ENCODE data around the gene FBXO8. TPM values are rescaled to one million over a fixed set of nuclear protein-coding genes. Genes with fewer than 3 reads are reported as not detected.

Gene FBXO8
- total RNA-seq, 1 experiment from 2014 or later = 11.7 TPM

GRCh38 chr4:174199735-174200134 lies 83.7 kb downstream of the FBXO8 start:
- no peaks in the 10 kb centered on the region for H3K36me3 ChIP-seq (ENCODE audit: insufficient read depth, low read length, poor library complexity, severe bottlenecking)
- peaks cover 5% of the 10 kb centered on the region for H3K9me3 ChIP-seq (ENCODE audit: low read depth, low read length, poor library complexity, severe bottlenecking)
- CTCF ChIA-PET = no interaction called here
- intact Hi-C loops (cut with micrococcal nuclease; ENCODE audit: unreplicated experiment) = no loop called here
- no peak for DNase-seq (ENCODE audit: low spot score)
- no peak for TF ChIP-seq EZH2 (IDR thresholded peaks at IDR 0.05; ENCODE audit: borderline replicate concordance, low read depth, low read length, poor library complexity, severe bottlenecking)
- no peak for TF ChIP-seq CTCF (conservative IDR thresholded peaks at IDR 0.05; ENCODE audit: low read depth, low read length)
- BruUV-seq (replicated peaks) = no TSS peak
- no peak overlapping the region for H3K4me3 ChIP-seq (ENCODE audit: low read depth, low read length, poor library complexity, severe bottlenecking)
- POLR2A ChIA-PET (ENCODE audit: low non-redundant PET) = no interaction called here
- H3K27me3 ChIP-seq (replicated peaks; ENCODE audit: insufficient read depth, low read depth, low read length, poor library complexity) = no peaks in the 10 kb centered on the region
- H3K4me1 ChIP-seq (ENCODE audit: insufficient read depth, low read length, poor library complexity, severe bottlenecking) = peaks cover 11% of the 10 kb centered on the region
- H3K27ac ChIP-seq (ENCODE audit: low read depth, low read length, poor library complexity, severe bottlenecking) = no peak overlapping the region

- H3K9me3 ChIP-seq (ENCODE audit: low read depth, low read length, poor library complexity, severe bottlenecking) = peaks cover 5% of the 10 kb centered on the region
- no peak for TF ChIP-seq EZH2 (IDR thresholded peaks at IDR 0.05; ENCODE audit: borderline replicate concordance, low read depth, low read length, poor library complexity, severe bottlenecking)
- no peak for TF ChIP-seq CTCF (conservative IDR thresholded peaks at IDR 0.05; ENCODE audit: low read depth, low read length)
- no peak overlapping the region for H3K27ac ChIP-seq (ENCODE audit: low read depth, low read length, poor library complexity, severe bottlenecking)
- DNase-seq (ENCODE audit: low spot score) = no peak
- H3K36me3 ChIP-seq (ENCODE audit: insufficient read depth, low read length, poor library complexity, severe bottlenecking) = no peaks in the 10 kb centered on the region
- no TSS peak for BruUV-seq (replicated peaks)
- H3K4me1 ChIP-seq (ENCODE audit: insufficient read depth, low read length, poor library complexity, severe bottlenecking) = peaks cover 11% of the 10 kb centered on the region
- intact Hi-C loops (cut with micrococcal nuclease; ENCODE audit: unreplicated experiment) = no loop called here
- no peaks in the 10 kb centered on the region for H3K27me3 ChIP-seq (replicated peaks; ENCODE audit: insufficient read depth, low read depth, low read length, poor library complexity)
- ChIA-PET POLR2A (ENCODE audit: low non-redundant PET) (no interaction called here), CTCF (no interaction called here)
- H3K4me3 ChIP-seq (ENCODE audit: low read depth, low read length, poor library complexity, severe bottlenecking) = no peak overlapping the region
These were observed 84.6 kb downstream of the FBXO8 start for GRCh38 chr4:174198828-174199227.

- no peak for DNase-seq (ENCODE audit: low spot score)
- peaks cover 5% of the 10 kb centered on the region for H3K9me3 ChIP-seq (ENCODE audit: low read depth, low read length, poor library complexity, severe bottlenecking)
- H3K27me3 ChIP-seq (replicated peaks; ENCODE audit: insufficient read depth, low read depth, low read length, poor library complexity) = no peaks in the 10 kb centered on the region
- BruUV-seq (replicated peaks) = no TSS peak
- ChIA-PET CTCF (no interaction called here), POLR2A (ENCODE audit: low non-redundant PET) (no interaction called here)
- no peak overlapping the region for H3K4me3 ChIP-seq (ENCODE audit: low read depth, low read length, poor library complexity, severe bottlenecking)
- no peaks in the 10 kb centered on the region for H3K36me3 ChIP-seq (ENCODE audit: insufficient read depth, low read length, poor library complexity, severe bottlenecking)
- no peak for TF ChIP-seq EZH2 (IDR thresholded peaks at IDR 0.05; ENCODE audit: borderline replicate concordance, low read depth, low read length, poor library complexity, severe bottlenecking)
- TF ChIP-seq CTCF (conservative IDR thresholded peaks at IDR 0.05; ENCODE audit: low read depth, low read length) = no peak
- H3K4me1 ChIP-seq (ENCODE audit: insufficient read depth, low read length, poor library complexity, severe bottlenecking) = peaks cover 11% of the 10 kb centered on the region
- no peak overlapping the region for H3K27ac ChIP-seq (ENCODE audit: low read depth, low read length, poor library complexity, severe bottlenecking)
- intact Hi-C loops (cut with micrococcal nuclease; ENCODE audit: unreplicated experiment) = no loop called here
These were observed 85.1 kb downstream of the FBXO8 start for GRCh38 chr4:174198396-174198795.
